Measurements from ENCODE around the gene PLEKHO1.
"Not testable (repeated sequence)": the region's sequence is repeated elsewhere in the genome, so short reads cannot be mapped to it uniquely, and the experiment has no call there.

PLEKHO1 gene

GRCh38 chr1:150185481-150185880, 35.8 kb downstream of the PLEKHO1 start:
- DNase-seq (ENCODE audit: low read depth): no peak
- TF ChIP-seq CTCF (IDR thresholded peaks at IDR 0.05; ENCODE audit: control insufficient read depth, insufficient read depth, low read depth, low read length, missing control alignments): no peak
- H3K4me3 ChIP-seq (ENCODE audit: control insufficient read depth, low read depth, low read length): no peak overlapping the region

- not testable (repeated sequence) for DNase-seq (ENCODE audit: low read depth); H3K4me3 ChIP-seq (ENCODE audit: control insufficient read depth, low read depth, low read length)
These were observed 36.7 kb downstream of the PLEKHO1 start for GRCh38 chr1:150186438-150186788.

GRCh38 chr1:150186789-150187559, 37.3 kb downstream of the PLEKHO1 start:
- DNase-seq (ENCODE audit: low read depth): peak; percentile 17
- TF ChIP-seq CTCF (IDR thresholded peaks at IDR 0.05; ENCODE audit: control insufficient read depth, insufficient read depth, low read depth, low read length, missing control alignments): peak; percentile 32
- no peak overlapping the region for H3K4me3 ChIP-seq (ENCODE audit: control insufficient read depth, low read depth, low read length)

GRCh38 chr1:150187560-150187931, 37.8 kb downstream of the PLEKHO1 start:
- no peak overlapping the region for H3K4me3 ChIP-seq (ENCODE audit: control insufficient read depth, low read depth, low read length)
- DNase-seq (ENCODE audit: low read depth): no peak
- TF ChIP-seq CTCF (IDR thresholded peaks at IDR 0.05; ENCODE audit: control insufficient read depth, insufficient read depth, low read depth, low read length, missing control alignments): no peak

- no peak for TF ChIP-seq CTCF (IDR thresholded peaks at IDR 0.05; ENCODE audit: control insufficient read depth, insufficient read depth, low read depth, low read length, missing control alignments)
- no peak overlapping the region for H3K4me3 ChIP-seq (ENCODE audit: control insufficient read depth, low read depth, low read length)
- DNase-seq (ENCODE audit: low read depth): peak; percentile 49
These were observed 42.3 kb downstream of the PLEKHO1 start for GRCh38 chr1:150192012-150192411.

- no peak overlapping the region for H3K4me3 ChIP-seq (ENCODE audit: control insufficient read depth, low read depth, low read length)
- TF ChIP-seq CTCF (IDR thresholded peaks at IDR 0.05; ENCODE audit: control insufficient read depth, insufficient read depth, low read depth, low read length, missing control alignments): no peak
- DNase-seq (ENCODE audit: low read depth): peak; percentile 23
These were observed 44.8 kb downstream of the PLEKHO1 start for GRCh38 chr1:150194381-150195031.

- TF ChIP-seq CTCF (IDR thresholded peaks at IDR 0.05; ENCODE audit: control insufficient read depth, insufficient read depth, low read depth, low read length, missing control alignments): no peak
- DNase-seq (ENCODE audit: low read depth): no peak
- H3K4me3 ChIP-seq (ENCODE audit: control insufficient read depth, low read depth, low read length): no peak overlapping the region
These were observed 46.7 kb downstream of the PLEKHO1 start for GRCh38 chr1:150196417-150196816.
